Naive thymus-derived CD4-positive, alpha-beta T cell (primary cell): ENCODE measurements around the gene HID1. TPM values are rescaled to one million over a fixed set of nuclear protein-coding genes. Genes with fewer than 3 reads are reported as not detected.

Source experiments
- ATAC-seq: fragments of 150-1000 bp; cut with Tn5 transposase; 2 replicates; pipeline ENCODE4 v1.10.0; 2021; ENCODE audit warnings: mild to moderate bottlenecking, moderate library complexity
- CTCF ChIA-PET: fragments of 350-600 bp; sonication (Branson Sonifier 250); formaldehyde crosslinking; loops from one replicate; lab custom pipeline; 2021; ENCODE audit warnings: antibody characterized with exemption; lab: Charles Lee
- POLR2A ChIA-PET: fragments of 350-600 bp; sonication (Branson Sonifier 250); formaldehyde crosslinking; loops from one replicate; lab custom pipeline; 2021; ENCODE audit warnings: antibody characterized with exemption, inconsistent platforms; lab: Charles Lee
- DNase-seq, 9 donors: peaks; one replicate each; pipeline versions ENCODE4 v3.0.0 to v3.0.0-alpha.2; 2020 to 2022; ENCODE audit warnings: mixed read lengths in 1 of 9
- H3K27ac ChIP-seq: one replicate; pipeline ENCODE4 v1.7.0; 2013; ENCODE audit warnings: mild to moderate bottlenecking, low read depth, low read length, moderate library complexity
- H3K27me3 ChIP-seq, 2 donors: one replicate each; pipeline ENCODE4 v1.7.0; 2013; ENCODE audit warnings: low read length in 2 of 2, mild to moderate bottlenecking in 2 of 2, moderate library complexity in 2 of 2; ENCODE audit not compliant: control insufficient read depth in 2 of 2, insufficient read depth in 2 of 2
- H3K36me3 ChIP-seq, 3 experiments: 1 replicate in 2 of 3; 2 replicates in 1 of 3; pipeline ENCODE4 v1.7.0; 2013; ENCODE audit warnings: low read length in 3 of 3, mild to moderate bottlenecking in 3 of 3, moderate library complexity in 1 of 3; ENCODE audit not compliant: insufficient read depth in 3 of 3, control insufficient read depth in 2 of 3
- H3K4me1 ChIP-seq, 2 donors: one replicate each; pipeline ENCODE4 v1.7.0; 2013; ENCODE audit warnings: low read length in 2 of 2, mild to moderate bottlenecking in 2 of 2, moderate library complexity in 1 of 2; ENCODE audit not compliant: control insufficient read depth in 2 of 2, insufficient read depth in 2 of 2
- H3K4me3 ChIP-seq: 2 replicates; pipeline ENCODE4 v1.7.0; 2013; ENCODE audit warnings: mild to moderate bottlenecking, low read length
- H3K9me3 ChIP-seq, 3 experiments: 1 replicate in 2 of 3; 2 replicates in 1 of 3; pipeline ENCODE4 v1.7.0; 2013; ENCODE audit warnings: low read length in 3 of 3; ENCODE audit not compliant: control insufficient read depth in 2 of 3
- H3K27ac Mint-ChIP-seq, 9 donors: one replicate each; pipeline ENCODE4 v1.8.0; 2020 to 2022; ENCODE audit warnings: mixed read lengths in 9 of 9, mild to moderate bottlenecking in 8 of 9, moderate library complexity in 5 of 9, inconsistent platforms in 2 of 9
- H3K27me3 Mint-ChIP-seq, 5 donors: one replicate each; pipeline ENCODE4 v1.8.0; 2021 to 2022; ENCODE audit warnings: mixed read lengths in 5 of 5, mild to moderate bottlenecking in 1 of 5
- H3K36me3 Mint-ChIP-seq, 5 donors: one replicate each; pipeline ENCODE4 v1.8.0; 2020 to 2022; ENCODE audit warnings: mixed read lengths in 5 of 5, mild to moderate bottlenecking in 3 of 5, inconsistent platforms in 1 of 5
- H3K4me1 Mint-ChIP-seq, 7 donors: one replicate each; pipeline ENCODE4 v1.8.0; 2020 to 2022; ENCODE audit warnings: mixed read lengths in 7 of 7, mild to moderate bottlenecking in 3 of 7, inconsistent platforms in 1 of 7
- H3K4me3 Mint-ChIP-seq, 10 donors: one replicate each; pipeline ENCODE4 v1.8.0; 2020 to 2022; ENCODE audit warnings: mild to moderate bottlenecking in 10 of 10, mixed read lengths in 10 of 10, moderate library complexity in 6 of 10, inconsistent platforms in 2 of 10
- H3K9me3 Mint-ChIP-seq, 11 donors: one replicate each; pipeline ENCODE4 v1.8.0; 2020 to 2022; ENCODE audit warnings: mixed read lengths in 11 of 11, mild to moderate bottlenecking in 4 of 11, inconsistent platforms in 1 of 11, moderate library complexity in 1 of 11
- intact Hi-C, 2 donors: fragments of 100-400 bp; cut with micrococcal nuclease; formaldehyde crosslinking; loops; one replicate each; pipeline ENCODE4 v1.15.1; 2023
- polyA plus RNA-seq, 2 donors: library from polyadenylated mRNA; unstranded; fragments of 300-500 nt; fragmentation: Illumina TruSeq; gene quantifications; one replicate each; pipeline ENCODE4 v1.2.3, GENCODE V29; 2021
- total RNA-seq, 6 experiments: library from RNA in 5 of 6; stranded (reverse) in 5 of 6; gene quantifications; 1 replicate in 5 of 6; 2 replicates in 1 of 6; pipeline ENCODE4 v1.2.3 and lab custom pipeline; 2021 to 2026

HID1 gene
- total and polyA plus RNA-seq, 7 experiments from 2014 or later = 0.60 to 25.2 (median 11.7) TPM

DNA sequence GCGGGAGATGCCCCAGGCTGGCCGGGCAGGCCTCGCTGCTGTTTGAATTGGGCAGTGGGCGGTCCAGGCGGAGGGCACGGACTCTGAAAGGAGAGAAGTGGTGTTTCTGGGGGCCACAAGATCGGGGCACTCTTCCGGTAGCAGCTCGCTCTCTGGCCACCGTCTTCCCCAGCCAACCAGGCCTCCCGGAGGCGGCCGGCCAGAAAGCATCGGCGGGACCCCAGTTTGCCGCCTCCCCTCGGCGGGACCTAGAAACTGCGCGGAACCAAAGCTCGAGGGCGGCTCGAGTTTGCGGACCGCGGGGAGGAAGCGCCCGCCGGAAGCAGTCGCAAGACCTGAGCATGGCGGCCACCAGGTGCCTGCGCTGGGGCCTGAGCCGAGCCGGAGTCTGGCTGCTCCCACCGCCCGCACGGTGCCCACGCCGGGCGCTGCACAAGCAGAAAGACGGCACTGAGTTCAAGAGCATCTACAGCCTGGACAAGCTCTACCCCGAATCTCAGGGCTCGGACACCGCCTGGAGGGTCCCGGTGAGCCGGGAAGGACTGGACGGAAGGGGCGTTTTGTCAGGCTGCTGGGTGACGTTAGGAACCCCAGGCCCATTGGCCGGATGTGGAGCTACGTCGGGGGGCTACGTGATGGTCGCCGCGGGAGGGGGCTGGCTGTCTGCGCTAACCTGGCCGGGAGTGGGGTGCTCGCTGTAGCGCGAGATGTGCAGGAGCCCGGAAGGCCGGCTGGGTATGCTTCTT is 40.0 kb upstream of the HID1 start, which contains the start of gene MRPL58:
Gene MRPL58, plus strand, starts transcription at position 325 of the 746 bp plus-strand sequence. Its CDS starts 17 bp downstream, at position 342.
- H3K36me3 Mint-ChIP-seq = peaks cover 0 to 16% (median 7%) of the 10 kb centered on the region in 5 donors
- Histone ChIP-seq H3K27ac (peak within 1 kb of the TSS; percentile 83), H3K4me1 (peaks cover 9 to 14% of the 10 kb centered on the region in 2 donors), H3K9me3 (no peaks in the 10 kb centered on the region), H3K36me3 (peaks cover 0 to 14% (median 0%) of the 10 kb centered on the region in 3 experiments), H3K4me3 (peak within 1 kb of the TSS; percentile 69), H3K27me3 (no peaks in the 10 kb centered on the region)
- intact Hi-C loops = loop anchor here (1.0 to 2.0 kb wide), 8 partner anchors 20 to 51 kb away; partner anchors contain the start of genes CDR2L (in 2 of the 2), ATP5PD (in 1 of the 2) and KCTD2 (in 1 of the 2)
- CTCF ChIA-PET = interaction anchor here (0.6 to 5.1 kb wide), 19 partner anchors 9 to 622 kb away, joined by 3 to 42 read pairs (median 4); partner anchors contain the start of genes CDR2L, HID1 and OTOP2
- H3K4me3 Mint-ChIP-seq = peak within 1 kb of the TSS; percentile 76 to 98 (median 94)
- peaks cover 25 to 38% (median 35%) of the 10 kb centered on the region in 7 donors for H3K4me1 Mint-ChIP-seq
- peak within 1 kb of the TSS; percentile 5 to 97 (median 92) for H3K27ac Mint-ChIP-seq
- ATAC-seq (peak; percentile 97), DNase-seq (peak; percentile 66 to 81 (median 75))
- POLR2A ChIA-PET = interaction anchor here (0.6 to 3.7 kb wide), 40 partner anchors 8 to 472 kb away, joined by 3 to 50 read pairs (median 4); partner anchors contain the start of genes ARMC7, ATP5PD, CDR2L and GGA3
- H3K27me3 Mint-ChIP-seq = peaks cover 0 to 4% (median 0%) of the 10 kb centered on the region in 5 donors
- H3K9me3 Mint-ChIP-seq = no peaks in the 10 kb centered on the region

DNA sequence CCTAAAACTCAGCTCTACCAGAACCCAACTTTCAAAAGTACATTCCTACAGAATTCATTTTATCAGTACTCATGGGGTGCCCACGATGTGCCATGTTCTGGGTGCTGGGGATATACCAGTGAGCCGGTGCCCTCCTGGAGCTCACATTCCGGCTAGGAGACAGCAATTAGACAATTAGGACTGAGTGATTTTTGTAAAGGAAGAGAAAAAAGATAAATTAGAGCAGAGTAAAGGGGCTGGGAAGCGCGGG is 39.5 kb upstream of the HID1 start:
- intact Hi-C loops = loop anchor here (1.0 to 2.0 kb wide), 8 partner anchors 20 to 51 kb away; partner anchors contain the start of genes CDR2L (in 2 of the 2), ATP5PD (in 1 of the 2) and KCTD2 (in 1 of the 2)
- POLR2A ChIA-PET = interaction anchor here (0.6 to 3.7 kb wide), 31 partner anchors 9 to 473 kb away, joined by 3 to 50 read pairs (median 5); partner anchors contain the start of genes ARMC7, ATP5PD, CDR2L and GGA3

DNA sequence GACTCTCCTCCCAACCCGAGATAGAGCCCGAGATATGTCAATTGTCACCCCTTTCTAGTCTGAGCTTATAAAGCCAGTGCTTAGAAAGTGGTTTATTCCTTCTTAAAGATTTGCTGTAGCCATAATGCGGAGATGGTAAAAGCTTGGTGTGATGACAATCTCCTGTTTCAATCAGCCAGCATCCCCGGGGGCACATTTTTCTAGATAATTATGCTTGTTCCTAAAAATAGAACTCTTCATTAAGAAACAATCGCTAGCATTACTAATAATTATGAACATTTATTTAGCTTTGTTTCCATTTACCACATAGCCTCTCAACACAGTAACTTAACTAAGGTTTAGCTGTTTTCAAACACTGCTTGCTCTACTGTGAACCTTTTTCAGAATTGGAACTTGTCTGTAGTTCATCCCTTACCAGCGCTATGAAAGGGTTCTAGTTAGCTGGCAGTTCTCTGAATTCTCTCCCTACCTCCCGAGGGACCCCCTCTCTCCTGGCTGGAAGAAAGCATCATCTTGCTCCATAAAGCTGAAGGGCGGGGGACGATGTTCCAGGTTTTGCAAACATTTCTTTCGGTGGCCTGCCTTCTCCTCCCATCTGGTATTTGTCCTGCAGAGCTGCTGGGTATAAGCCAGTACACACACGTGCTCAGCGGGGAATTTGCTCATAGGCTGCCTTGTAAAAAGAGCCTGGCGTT is 39.0 kb upstream of the HID1 start:
- H3K4me1 ChIP-seq = peaks cover 9 to 14% of the 10 kb centered on the region in 2 donors
- POLR2A ChIA-PET = interaction anchor here (0.6 to 3.7 kb wide), 24 partner anchors 11 to 383 kb away, joined by 3 to 50 read pairs (median 8); partner anchors contain the start of genes ARMC7, ATP5PD, CDR2L and GGA3
- peak overlapping the region in 8 of 9 donors; percentile 82 to 97 (median 92) for H3K27ac Mint-ChIP-seq
- ATAC-seq = no peak
- H3K27ac ChIP-seq = peak overlapping the region; percentile 83
- no peaks in the 10 kb centered on the region for H3K9me3 Mint-ChIP-seq
- peaks cover 25 to 38% (median 35%) of the 10 kb centered on the region in 7 donors for H3K4me1 Mint-ChIP-seq
- H3K36me3 Mint-ChIP-seq = peaks cover 0 to 16% (median 7%) of the 10 kb centered on the region in 5 donors
- H3K27me3 ChIP-seq = no peaks in the 10 kb centered on the region
- H3K4me3 ChIP-seq = peak overlapping the region; percentile 69
- CTCF ChIA-PET = interaction anchor here (0.7 to 5.1 kb wide), 13 partner anchors 12 to 622 kb away, joined by 3 to 42 read pairs (median 4); partner anchors contain the start of genes CDR2L, HID1 and OTOP2
- peaks cover 0 to 4% (median 0%) of the 10 kb centered on the region in 5 donors for H3K27me3 Mint-ChIP-seq
- DNase-seq = no peak
- intact Hi-C loops = loop anchor here (1.0 to 2.0 kb wide), 8 partner anchors 21 to 50 kb away; partner anchors contain the start of genes CDR2L (in 2 of the 2), ATP5PD (in 1 of the 2) and KCTD2 (in 1 of the 2)
- no peaks in the 10 kb centered on the region for H3K9me3 ChIP-seq
- H3K4me3 Mint-ChIP-seq = peak overlapping the region; percentile 76 to 98 (median 94)
- H3K36me3 ChIP-seq = peaks cover 0 to 8% (median 0%) of the 10 kb centered on the region in 3 experiments

More for the DNA sequence above, 39.5 kb upstream of the HID1 start:
- CTCF ChIA-PET = interaction anchor here (0.7 to 5.1 kb wide), 14 partner anchors 12 to 622 kb away, joined by 3 to 42 read pairs (median 4); partner anchors contain the start of genes CDR2L, HID1 and OTOP2
- no peaks in the 10 kb centered on the region for H3K27me3 ChIP-seq
- Mint-ChIP-seq H3K36me3 (peaks cover 0 to 16% (median 7%) of the 10 kb centered on the region in 5 donors), H3K4me3 (peak overlapping the region; percentile 76 to 98 (median 94)), H3K4me1 (peaks cover 25 to 38% (median 35%) of the 10 kb centered on the region in 7 donors), H3K27ac (peak overlapping the region in 8 of 9 donors; percentile 82 to 97 (median 92)), H3K9me3 (no peaks in the 10 kb centered on the region), H3K27me3 (peaks cover 0 to 4% (median 0%) of the 10 kb centered on the region in 5 donors)
- ATAC-seq = no peak
- H3K4me3 ChIP-seq = peak overlapping the region; percentile 69
- peaks cover 9 to 14% of the 10 kb centered on the region in 2 donors for H3K4me1 ChIP-seq
- H3K9me3 ChIP-seq = no peaks in the 10 kb centered on the region
- H3K27ac ChIP-seq = peak overlapping the region; percentile 83
- peaks cover 0 to 13% (median 0%) of the 10 kb centered on the region in 3 experiments for H3K36me3 ChIP-seq
- DNase-seq = no peak

DNA sequence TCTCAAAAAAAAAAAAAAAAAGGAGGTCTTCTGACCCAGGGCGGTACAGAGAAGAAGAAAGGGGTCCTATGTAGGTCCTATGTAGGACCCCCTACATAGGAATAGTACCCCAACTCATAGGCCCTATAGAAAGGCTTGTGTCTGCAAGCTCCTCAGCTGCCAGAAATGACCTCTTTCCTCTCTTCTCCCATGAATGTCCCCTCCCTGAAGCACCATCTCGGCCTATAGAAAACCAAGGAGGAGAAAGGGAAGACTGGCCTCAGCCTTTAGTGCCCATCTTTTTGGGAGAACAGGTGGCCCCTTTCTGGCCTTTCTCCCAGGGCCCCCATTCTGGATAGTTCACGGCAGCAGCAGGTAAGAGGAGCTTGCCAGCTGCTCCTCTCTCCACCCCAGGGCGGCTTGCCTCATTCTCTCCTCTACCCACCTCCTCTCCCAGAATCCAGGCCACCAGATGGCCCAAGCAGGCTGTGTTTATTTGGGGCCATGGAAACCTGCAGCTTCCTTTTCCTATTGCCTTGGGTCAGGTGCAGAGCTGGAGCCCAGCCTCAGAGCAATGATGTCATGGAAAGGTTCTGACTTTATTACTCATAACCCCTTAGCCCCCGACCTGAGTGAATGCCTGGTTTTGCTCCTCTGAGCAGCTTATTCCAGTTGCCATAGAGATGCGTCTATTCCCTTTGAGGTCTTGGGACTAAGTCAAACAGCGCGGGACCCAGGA is 38.3 kb upstream of the HID1 start:
- Histone ChIP-seq H3K36me3 (peaks cover 0 to 5% (median 0%) of the 10 kb centered on the region in 3 experiments), H3K27me3 (no peaks in the 10 kb centered on the region), H3K9me3 (no peaks in the 10 kb centered on the region), H3K4me3 (no peak overlapping the region), H3K4me1 (peaks cover 9 to 14% of the 10 kb centered on the region in 2 donors), H3K27ac (no peak overlapping the region)
- DNase-seq (no peak), ATAC-seq (no peak)
- Mint-ChIP-seq H3K27ac (peak overlapping the region in 6 of 9 donors; percentile 5 to 95 (median 64)), H3K9me3 (no peaks in the 10 kb centered on the region), H3K4me1 (peaks cover 22 to 38% (median 30%) of the 10 kb centered on the region in 7 donors), H3K4me3 (peak overlapping the region; percentile 18 to 98 (median 52)), H3K27me3 (peaks cover 0 to 4% (median 0%) of the 10 kb centered on the region in 5 donors), H3K36me3 (peaks cover 0 to 11% (median 3%) of the 10 kb centered on the region in 5 donors)
- CTCF ChIA-PET = interaction anchor here (0.8 to 5.1 kb wide), 9 partner anchors 23 to 100 kb away, joined by 3 to 42 read pairs (median 6); partner anchors contain the start of genes CDR2L and HID1
- intact Hi-C loops = no loop called here
- POLR2A ChIA-PET = interaction anchor here (0.6 to 3.7 kb wide), 15 partner anchors 10 to 251 kb away, joined by 3 to 50 read pairs (median 10); partner anchors contain the start of genes ATP5PD, CDR2L, FDXR and GGA3

DNA sequence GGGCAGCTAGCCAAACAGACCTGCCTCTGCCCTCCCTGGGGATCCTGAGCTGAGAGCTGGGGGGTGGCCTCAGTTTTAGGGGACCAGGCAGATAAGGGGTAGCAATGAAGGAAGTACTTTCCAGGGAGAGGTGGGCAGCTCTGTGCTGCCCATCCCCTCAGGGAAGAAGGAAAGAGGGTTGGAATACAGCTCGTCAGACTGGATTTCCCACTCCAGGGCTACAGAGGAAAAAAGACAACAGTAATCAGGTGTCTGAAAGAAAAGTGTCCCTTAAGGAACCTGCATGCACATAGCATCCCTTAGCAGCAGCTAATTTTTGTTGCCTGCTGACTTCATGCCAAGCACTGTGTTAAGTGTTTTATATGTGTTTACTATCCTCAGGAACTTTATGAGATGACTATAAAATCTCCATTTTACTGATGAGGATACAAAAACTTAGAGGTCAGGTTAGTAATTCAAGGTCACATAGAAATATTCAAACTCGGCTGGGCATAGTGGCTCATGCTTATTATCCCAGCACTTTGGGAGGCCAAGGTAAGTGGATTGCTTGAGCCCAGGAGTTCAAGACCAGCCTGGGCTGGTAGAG is 36.7 kb upstream of the HID1 start:
- H3K27me3 ChIP-seq = no peaks in the 10 kb centered on the region
- Mint-ChIP-seq H3K27me3 (peaks cover 0 to 5% (median 0%) of the 10 kb centered on the region in 5 donors), H3K27ac (no peak overlapping the region)

More for the DNA sequence above, 36.7 kb upstream of the HID1 start:
- Histone ChIP-seq H3K4me1 (peaks cover 9 to 14% of the 10 kb centered on the region in 2 donors), H3K36me3 (peaks cover 0 to 5% (median 0%) of the 10 kb centered on the region in 3 experiments), H3K27ac (no peak overlapping the region), H3K4me3 (no peak overlapping the region), H3K9me3 (no peaks in the 10 kb centered on the region)
- DNase-seq (no peak), ATAC-seq (no peak)
- Mint-ChIP-seq H3K4me3 (peak overlapping the region in 1 of 10 donors; percentile 38), H3K9me3 (no peaks in the 10 kb centered on the region), H3K36me3 (peaks cover 0 to 3% (median 2%) of the 10 kb centered on the region in 5 donors), H3K4me1 (peaks cover 15 to 27% (median 20%) of the 10 kb centered on the region in 7 donors)
- ChIA-PET POLR2A (interaction anchor here (0.7 to 2.8 kb wide), 4 partner anchors 31 to 102 kb away, joined by 3 to 9 read pairs (median 4); partner anchors contain the start of gene HID1), CTCF (interaction anchor here (0.5 to 5.1 kb wide), 4 partner anchors 22 to 174 kb away, joined by 3 to 42 read pairs (median 4); partner anchors contain the start of gene CDR2L)
- intact Hi-C loops = no loop called here
